Measurements from ENCODE around the gene NR1D1.
"Not testable (repeated sequence)": the region's sequence is repeated elsewhere in the genome, so short reads cannot be mapped to it uniquely, and the experiment has no call there.

NR1D1 gene

DNA sequence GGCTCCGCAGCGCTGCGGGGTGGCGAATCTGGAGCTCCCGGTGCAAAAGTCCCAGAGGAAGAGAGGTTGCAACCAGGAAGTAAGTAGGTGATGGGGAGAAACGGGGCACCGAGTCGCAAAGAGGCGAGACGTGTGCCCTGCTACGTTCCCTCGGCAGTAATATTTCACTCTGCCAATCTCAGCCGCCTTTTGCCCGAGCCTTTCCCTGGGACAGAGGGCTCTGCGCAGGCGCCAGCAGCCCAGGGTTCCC is at the start of gene NR1D1:
Gene NR1D1 (minus strand): TSS at position 171 of the 250 bp plus-strand sequence. CDS start 495 bp downstream, outside the sequence.
- peak within 1 kb of the TSS; percentile 63 for H3K4me3 ChIP-seq (ENCODE audit: low read length)
- TF ChIP-seq ZNF274 (IDR thresholded peaks at IDR 0.05; ENCODE audit: low read depth, low read length) = no peak

DNA sequence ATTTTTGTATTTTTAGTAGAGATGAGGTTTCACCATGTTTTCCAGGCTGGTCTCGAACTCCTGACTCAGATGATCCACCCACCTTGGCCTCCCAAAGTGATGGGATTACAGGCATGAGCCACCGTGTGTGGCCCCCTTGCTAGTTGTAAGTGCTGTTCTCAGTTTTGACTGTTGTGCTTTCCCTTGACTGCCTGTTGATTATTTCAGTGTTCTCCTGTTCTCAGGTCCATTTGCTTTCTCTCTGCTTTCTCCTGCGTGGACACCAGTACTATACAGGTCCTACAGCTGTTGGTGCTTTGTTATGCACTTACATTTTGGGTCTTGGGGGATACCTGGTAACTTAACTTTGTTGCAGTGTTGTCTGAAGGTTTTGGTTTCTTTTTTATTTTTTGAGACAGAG is 48.1 kb upstream of the NR1D1 start:
- TF ChIP-seq ZNF274 (IDR thresholded peaks at IDR 0.05; ENCODE audit: low read depth, low read length) = no peak

DNA sequence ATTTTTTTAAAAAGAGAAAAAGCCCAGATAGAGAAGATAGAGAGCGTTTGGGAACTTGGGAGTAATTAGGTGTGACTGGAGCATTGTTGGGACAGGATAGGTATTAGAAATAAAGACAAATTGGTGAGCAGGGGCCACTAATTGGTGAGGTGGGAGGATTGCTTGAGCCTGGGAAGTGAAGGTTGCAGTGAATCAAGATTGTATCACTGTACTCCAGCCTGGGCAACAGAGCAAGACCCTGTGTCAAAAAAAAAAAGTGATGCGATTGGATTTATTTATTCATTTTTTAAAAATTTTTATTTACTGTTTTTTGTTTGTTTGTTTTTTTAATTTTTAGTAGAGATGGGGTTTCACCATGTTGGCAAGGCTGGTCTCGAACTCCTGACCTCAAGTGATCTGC is 45.1 kb upstream of the NR1D1 start:
- no peak for TF ChIP-seq ZNF274 (IDR thresholded peaks at IDR 0.05; ENCODE audit: low read depth, low read length)
- no peak overlapping the region for H3K4me3 ChIP-seq (ENCODE audit: low read length)

More for the DNA sequence above, 48.1 kb upstream of the NR1D1 start:
- H3K4me3 ChIP-seq (ENCODE audit: low read length) = no peak overlapping the region

- not testable (repeated sequence) for H3K4me3 ChIP-seq (ENCODE audit: low read length)
Observed at GRCh38 chr17:40143166-40143565, 42.8 kb upstream of the NR1D1 start.

DNA sequence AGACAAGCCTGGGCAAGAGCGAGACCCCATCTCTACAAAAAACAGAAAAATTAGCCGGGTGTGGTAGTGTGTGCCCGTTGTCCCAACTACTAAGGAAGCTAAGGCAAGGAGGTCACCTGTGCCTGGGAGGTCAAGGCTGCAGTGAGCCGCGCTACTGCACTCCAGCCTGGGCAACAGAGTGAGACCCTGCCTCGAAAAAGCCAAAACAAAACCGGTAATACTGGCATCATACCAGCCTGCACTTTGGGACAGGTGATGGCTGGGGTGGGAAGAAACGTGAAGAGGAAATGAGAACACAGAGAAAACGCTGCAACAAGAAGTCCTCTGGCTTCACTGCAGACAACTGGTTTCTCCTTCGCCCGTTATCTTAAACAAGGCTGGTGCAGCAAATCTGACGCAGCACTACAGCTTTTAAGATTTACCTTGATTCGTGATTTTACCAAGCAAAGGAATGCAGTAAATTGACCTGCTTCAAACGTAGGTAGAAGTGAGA is 39.2 kb upstream of the NR1D1 start:
- no peak for TF ChIP-seq ZNF274 (IDR thresholded peaks at IDR 0.05; ENCODE audit: low read depth, low read length)
- peak overlapping the region; percentile 99 for H3K4me3 ChIP-seq (ENCODE audit: low read length)

DNA sequence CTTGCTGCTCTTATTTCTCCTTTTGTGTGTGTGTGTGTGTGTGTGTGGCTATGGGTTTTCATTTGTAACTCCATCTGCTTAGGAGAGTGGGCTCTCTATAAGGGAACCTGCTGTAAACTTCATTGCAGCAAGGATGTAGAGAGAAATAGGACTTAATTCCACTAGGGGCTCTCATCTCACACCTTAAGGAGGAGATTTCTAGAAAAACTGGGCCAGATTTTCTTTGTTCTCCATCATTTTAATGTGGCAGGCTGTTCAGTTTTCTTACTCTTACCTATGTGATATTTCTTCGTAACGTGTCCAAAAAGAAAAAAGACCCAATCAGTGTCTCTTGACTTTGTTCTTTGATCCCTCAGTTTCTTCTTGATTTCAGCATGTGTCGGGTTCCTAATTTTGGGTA is 35.4 kb upstream of the NR1D1 start:
- no peak overlapping the region for H3K4me3 ChIP-seq (ENCODE audit: low read length)
- no peak for TF ChIP-seq ZNF274 (IDR thresholded peaks at IDR 0.05; ENCODE audit: low read depth, low read length)

GRCh38 chr17:40134184-40134583 is 33.8 kb upstream of the NR1D1 start:
- no peak for TF ChIP-seq ZNF274 (IDR thresholded peaks at IDR 0.05; ENCODE audit: low read depth, low read length)
- no peak overlapping the region for H3K4me3 ChIP-seq (ENCODE audit: low read length)

DNA sequence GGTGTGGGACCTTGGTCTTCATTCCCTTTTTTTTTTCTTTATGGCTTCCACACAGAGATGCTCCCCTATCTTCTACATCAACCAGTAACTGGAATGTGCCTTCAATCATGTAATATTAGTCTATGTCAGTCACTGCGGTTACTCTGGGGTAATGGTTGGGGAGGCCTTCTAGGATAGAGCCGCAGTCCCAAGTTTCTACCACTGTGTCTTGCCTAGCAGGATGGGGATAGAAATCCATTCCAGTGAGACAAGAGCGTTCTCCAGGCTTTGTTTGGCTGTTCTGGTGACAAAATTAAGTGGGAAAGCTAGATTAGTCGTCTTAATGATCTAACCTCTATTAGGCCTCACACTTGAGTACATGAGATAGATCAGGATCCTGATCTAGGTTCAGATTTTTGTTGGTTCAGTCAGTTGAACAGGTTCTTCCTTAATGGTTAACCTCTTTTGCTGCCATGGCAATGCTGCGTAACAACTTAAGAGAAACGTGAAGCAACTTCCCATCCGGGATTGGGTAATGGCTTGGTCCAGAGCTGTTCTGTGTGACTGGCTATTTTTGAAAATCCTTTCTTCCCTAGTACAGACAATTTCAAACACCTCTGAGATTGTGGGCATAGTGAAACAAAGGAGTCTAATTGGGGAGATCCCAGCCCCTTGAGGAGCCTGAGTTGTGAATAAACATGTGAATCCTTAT is 30.1 kb upstream of the NR1D1 start:
- no peak overlapping the region for H3K4me3 ChIP-seq (ENCODE audit: low read length)
- TF ChIP-seq ZNF274 (IDR thresholded peaks at IDR 0.05; ENCODE audit: low read depth, low read length) = no peak

- TF ChIP-seq ZNF274 (IDR thresholded peaks at IDR 0.05; ENCODE audit: low read depth, low read length) = no peak
- no peak overlapping the region for H3K4me3 ChIP-seq (ENCODE audit: low read length)
Observed at GRCh38 chr17:40129498-40129897, 29.1 kb upstream of the NR1D1 start.

DNA sequence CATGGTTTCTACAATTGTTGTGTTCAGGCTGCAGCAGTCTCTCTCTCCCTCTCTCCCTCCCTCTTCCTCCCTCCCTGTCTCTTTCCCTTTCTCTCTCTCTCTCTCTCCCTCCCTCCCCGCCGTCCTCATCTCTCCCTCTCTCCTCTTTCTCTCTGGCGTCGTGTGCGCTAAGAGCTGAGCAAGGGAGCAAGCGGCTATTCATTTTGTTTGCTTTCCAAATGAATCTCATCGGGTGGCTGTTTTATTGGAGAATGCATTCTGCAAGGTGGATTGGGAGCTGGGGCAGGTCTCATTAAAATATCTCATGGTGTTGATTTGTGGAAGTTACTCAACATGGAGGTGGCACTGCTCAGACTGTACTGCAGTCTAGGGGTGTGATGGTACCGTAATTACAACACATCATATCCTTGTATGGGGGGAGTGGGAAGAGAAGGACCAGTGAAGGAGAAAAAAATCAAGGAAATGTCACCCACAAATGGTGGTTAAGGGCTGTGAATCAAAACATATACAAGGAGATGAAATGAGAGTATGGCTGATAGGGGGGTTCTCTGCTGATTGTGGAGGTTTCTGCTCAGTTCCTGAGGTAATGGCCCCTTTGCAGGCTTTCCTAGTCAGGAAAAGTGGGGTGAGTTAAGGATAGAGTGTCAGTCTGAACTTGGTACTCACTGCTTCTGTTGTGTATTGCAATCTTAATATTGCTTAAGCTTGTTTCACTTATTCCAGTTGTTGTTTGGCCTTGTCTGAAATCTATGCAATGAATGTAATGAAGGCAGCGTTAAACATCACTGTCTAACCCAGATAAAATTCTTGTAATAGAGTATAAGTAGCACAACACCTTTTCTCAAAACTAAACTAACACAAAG is 24.1 kb upstream of the NR1D1 start:
- peak overlapping the region; percentile 72 for H3K4me3 ChIP-seq (ENCODE audit: low read length)
- TF ChIP-seq ZNF274 (IDR thresholded peaks at IDR 0.05; ENCODE audit: low read depth, low read length) = no peak

DNA sequence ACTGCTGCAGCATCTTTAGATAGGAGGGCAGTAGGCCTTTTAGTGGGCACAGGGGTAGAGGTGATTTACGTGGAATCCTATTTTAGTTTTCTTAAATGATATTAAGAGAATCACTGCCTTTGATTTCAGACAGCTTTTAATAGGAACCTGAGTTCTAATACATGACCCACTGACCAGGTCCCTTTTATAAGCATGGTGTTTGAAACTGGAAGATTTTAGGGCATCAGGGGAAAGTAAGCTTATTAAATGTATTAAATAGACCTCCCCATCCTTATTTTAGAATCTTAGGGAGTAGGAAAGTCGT is 23.4 kb upstream of the NR1D1 start:
- no peak for TF ChIP-seq ZNF274 (IDR thresholded peaks at IDR 0.05; ENCODE audit: low read depth, low read length)
- peak overlapping the region; percentile 72 for H3K4me3 ChIP-seq (ENCODE audit: low read length)

GRCh38 chr17:40122999-40123810 is 22.8 kb upstream of the NR1D1 start:
- no peak for TF ChIP-seq ZNF274 (IDR thresholded peaks at IDR 0.05; ENCODE audit: low read depth, low read length)
- H3K4me3 ChIP-seq (ENCODE audit: low read length) = peak overlapping the region; percentile 72

DNA sequence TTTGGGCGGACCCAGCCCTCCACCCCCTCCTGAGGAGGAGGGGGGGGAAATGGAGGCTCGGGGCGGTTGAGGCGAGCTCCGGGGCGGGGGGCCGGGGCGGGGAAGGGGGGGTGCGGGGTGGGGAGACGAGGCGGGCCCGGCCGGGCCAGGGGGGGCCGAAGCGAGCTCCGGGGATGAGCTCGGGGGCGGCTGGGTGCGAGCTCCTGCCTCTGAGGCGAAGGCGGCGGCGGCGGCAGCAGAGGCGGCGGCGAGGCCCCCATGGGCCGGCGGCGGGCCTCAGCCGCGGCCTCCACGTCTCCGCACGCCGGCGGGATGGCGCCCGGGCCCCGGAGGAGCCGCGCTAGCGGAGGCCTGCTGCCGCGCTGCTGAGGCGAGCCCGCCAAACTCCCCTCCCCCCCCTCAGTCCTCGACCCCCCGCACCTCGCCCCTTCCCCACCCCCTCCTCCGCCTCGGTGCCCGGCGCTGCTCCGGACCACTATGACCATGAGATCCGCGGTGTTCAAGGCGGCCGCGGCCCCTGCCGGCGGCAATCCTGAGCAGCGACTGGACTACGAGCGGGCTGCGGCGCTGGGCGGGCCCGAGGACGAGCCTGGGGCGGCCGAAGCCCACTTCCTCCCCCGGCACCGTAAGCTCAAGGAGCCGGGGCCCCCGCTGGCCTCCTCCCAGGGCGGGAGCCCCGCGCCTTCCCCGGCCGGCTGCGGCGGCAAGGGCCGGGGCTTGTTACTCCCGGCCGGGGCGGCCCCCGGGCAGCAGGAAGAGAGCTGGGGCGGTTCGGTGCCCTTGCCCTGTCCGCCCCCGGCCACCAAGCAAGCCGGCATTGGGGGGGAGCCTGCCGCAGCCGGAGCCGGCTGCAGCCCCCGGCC is 22.0 kb upstream of the NR1D1 start:
- peak overlapping the region; percentile 72 for H3K4me3 ChIP-seq (ENCODE audit: low read length)
- no peak for TF ChIP-seq ZNF274 (IDR thresholded peaks at IDR 0.05; ENCODE audit: low read depth, low read length)
